ENCODE data around the gene KIF26B.
"Not testable (repeated sequence)": the region's sequence is repeated elsewhere in the genome, so short reads cannot be mapped to it uniquely, and the experiment has no call there.

KIF26B gene

DNA sequence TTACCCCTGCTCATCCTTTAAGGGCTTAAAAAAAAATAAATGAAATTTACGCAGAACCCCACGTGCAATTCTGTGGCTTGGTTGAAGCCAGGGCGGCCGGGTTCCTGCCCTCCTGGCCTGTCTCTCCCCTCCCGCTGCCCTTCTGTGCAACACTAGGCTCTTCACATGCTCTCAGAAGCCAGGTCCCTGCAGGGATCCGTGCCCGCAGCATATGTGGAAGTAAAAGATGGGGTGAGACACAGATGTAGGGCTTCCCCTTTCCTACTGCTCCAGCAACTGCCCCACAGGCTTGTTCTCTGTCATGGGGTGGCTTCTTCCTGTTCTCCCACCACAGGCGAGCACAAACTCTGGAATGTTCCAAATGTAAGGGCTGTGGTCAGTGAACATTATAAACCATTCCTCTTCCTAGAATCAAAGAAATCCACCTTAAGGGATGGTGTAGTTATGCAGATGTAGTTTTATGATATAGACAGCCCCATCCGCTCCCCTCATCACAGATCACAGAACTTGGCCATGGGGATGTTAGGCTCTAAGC lies 535.4 kb downstream of the KIF26B start:
- DNase-seq: no peak

DNA sequence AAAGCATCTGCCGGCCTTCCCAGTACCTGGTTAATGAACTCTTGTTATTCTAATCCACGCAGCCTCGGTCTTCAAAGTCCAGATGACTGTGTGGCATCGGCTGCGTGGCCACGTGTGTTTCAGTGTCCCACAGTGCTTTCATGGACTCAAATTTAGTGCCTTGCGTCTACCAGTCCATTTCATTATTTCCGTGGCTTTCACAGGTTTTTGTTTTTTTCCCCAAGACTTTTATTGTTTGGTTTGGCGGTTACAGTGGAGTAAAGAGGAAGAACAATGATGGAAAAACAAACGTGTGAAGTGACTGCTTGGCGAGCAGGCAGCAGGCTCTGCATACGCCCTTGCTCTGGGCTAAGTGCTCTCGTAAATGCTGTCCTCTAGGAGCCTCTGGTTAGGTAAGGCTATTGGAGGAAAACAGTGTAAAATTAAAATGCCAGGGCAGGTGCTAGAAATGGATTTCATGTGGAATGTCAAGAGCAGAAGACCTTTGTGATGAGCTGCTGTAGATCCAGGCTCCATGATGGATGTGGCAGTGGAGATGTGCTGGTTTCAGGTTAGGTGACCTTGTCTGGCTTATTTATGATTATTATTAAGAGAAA lies 536.3 kb downstream of the KIF26B start:
- no peak for DNase-seq

GRCh38 chr1:245691897-245692296 lies 537.1 kb downstream of the KIF26B start:
- no peak for DNase-seq

DNA sequence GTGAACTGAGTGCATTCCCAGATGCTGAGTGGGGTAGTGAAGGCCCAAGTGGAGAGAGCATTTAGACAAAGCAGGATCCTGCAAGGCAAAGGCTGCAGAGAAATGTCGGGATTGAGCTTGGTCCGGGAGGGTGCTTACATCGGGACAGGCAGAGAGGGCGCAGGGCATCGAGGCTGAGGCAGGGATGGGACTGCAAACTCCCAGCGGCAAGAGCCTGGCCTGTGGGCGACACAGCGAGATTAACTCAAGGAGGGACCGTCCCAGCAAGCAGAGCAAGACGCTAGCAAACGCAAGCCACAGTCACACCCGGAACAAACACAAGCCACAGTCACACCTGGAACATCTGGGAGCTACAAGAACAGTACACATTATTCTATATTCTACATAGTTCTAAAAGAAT lies 537.5 kb downstream of the KIF26B start:
- DNase-seq: no peak

DNA sequence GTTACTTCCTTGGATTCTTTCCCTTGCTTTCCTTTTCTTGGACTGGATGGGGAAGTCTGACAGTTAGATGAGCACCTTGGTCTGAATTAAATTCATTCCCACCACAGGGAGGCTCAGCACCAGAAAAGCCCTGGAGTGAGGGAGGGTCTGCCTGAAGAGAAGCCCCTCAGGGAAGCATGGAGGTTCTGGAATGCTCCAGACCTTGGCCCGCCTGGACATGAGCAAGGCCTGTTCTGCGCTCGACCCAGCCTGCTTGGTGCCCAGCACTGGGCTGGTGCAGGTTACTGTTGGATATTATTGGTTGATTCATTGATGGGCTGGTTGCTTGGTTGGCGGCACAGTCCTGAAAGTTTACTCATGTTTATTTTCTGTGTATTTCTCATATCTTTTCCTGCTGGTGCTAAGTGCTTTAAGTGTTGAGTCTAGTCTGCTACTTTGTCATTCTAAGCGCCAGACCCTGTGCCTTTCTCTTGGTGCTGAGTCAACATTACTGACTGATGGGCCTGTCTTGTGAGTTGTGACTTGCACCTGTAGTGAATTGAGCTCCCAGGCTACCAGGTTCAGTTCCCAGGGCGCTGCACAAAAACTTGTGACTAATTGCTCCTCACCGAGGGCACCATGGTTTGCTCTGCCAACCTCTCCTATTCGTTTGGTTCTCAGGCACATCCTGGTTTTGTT lies 538.5 kb downstream of the KIF26B start:
- no peak for DNase-seq

DNA sequence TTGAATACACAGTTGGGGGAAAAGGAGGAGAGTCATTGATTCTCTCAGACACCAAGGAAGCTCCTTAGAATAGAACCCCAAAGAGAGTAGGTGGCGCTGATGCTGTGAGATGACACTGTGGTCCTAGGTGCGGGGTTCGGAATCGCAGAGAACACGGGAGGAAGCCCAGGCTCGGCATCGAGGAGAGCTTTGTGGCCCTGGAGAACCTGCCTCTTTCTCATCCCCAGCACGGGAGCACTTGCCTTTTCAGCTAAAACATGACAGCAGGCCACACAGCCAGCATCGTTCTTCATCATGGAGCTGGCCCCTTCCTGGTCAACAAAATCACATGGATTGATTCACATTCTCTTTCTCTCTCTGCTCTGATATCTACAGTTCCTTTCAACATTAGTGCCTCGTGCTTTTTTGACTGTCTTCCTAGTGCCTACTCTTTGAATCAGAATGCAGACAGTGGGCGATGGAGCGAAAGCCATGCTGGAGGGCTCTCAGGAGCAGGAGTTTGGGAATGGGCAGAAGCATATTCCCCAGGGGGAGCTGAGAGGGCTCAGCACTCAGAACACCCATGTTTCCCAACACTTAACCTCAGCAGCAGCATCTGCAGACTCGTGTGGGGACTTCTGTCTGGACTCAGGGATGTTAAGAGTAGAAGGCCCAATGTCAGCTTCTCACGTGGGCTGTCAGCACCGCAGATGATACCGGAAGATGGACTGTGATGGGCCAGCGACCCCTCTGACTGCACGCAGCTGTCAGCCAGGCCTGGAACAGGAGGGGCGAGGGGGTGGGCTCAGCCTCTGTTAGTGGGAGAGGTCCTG lies 539.4 kb downstream of the KIF26B start:
- DNase-seq: no peak

GRCh38 chr1:245694753-245695195 lies 540.0 kb downstream of the KIF26B start:
- DNase-seq: no peak

- no peak for DNase-seq
Measured at GRCh38 chr1:245695211-245695610, 540.4 kb downstream of the KIF26B start.

DNA sequence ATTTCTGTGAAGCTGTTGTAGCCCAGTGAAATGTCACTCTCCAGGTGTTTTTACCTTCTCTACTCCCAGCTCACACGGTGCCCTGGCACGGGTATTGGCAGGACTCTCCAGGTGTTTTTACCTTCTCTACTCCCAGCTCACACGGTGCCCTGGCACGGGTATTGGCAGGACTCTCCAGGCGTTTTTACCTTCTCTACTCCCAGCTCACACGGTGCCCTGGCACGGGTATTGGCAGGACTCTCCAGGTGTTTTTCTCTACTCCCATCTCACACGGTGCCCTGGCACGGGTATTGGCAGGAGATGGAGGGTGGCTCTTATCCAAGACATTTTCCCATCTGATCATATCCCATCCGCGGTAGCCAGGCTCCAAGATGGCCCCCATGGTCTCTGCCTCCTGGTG lies 540.9 kb downstream of the KIF26B start:
- not testable (repeated sequence) for DNase-seq

DNA sequence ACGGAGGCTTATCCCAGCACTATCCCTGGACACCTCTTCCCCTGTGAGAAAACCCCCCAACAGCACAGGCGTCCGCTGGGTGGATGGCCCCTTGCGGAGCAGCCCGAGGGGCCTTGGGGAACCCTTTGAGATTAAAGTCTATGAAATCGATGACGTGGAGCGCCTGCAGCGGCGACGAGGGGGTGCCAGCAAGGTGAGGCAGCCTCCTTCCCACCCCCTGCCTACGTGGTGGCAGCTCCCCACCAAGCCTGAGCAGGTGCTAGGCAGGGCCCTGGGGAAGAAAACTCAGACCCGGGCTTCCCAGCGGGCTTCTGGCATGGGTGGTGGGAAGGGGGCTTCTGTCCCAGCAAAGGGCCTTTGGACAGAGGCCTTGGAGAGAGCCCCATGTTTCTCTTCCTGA lies 543.3 kb downstream of the KIF26B start:
- DNase-seq: no peak

- DNase-seq: no peak
Measured at GRCh38 chr1:245698860-245699259, 544.1 kb downstream of the KIF26B start.

- DNase-seq: no peak
Measured at GRCh38 chr1:245700631-245701030, 545.8 kb downstream of the KIF26B start.

DNA sequence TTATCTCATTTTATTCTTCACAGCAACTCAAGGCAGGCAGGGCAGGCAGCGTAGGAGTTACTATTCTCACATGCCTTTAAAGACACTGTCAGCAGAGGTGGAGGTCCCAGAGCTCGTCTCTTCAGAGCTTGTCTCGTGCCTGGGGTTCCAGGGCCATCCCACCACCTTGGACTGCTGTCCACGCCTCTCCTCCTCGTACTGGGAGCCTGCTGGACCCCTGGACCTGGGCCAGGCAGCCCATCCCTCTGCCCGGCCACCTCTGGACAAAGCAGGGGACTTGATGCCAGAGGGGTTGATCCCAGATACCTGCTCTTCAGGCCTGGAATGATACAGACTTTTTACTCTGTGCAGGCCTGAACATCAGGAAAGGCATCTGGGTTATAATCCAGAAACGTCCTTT lies 546.8 kb downstream of the KIF26B start:
- no peak for DNase-seq

DNA sequence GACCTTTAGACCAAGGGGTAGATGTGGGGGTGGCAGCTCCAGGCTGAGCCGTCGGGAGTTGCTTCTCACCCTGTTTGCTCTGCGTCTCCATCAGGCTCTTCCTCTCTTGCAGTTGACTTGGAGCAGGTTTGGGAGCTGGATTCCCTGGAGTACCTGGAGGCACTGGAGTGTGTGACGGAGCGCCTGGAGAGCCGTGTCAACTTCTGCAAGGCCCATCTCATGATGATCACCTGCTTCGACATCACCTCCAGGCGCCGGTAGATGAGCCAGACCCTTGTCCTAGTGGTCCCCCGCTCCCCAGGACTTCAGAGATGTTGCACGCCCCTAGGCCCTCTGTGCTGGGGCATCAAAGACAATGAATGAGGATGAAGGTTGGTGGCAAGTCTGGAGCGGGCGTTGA lies 547.6 kb downstream of the KIF26B start:
- no peak for DNase-seq

DNA sequence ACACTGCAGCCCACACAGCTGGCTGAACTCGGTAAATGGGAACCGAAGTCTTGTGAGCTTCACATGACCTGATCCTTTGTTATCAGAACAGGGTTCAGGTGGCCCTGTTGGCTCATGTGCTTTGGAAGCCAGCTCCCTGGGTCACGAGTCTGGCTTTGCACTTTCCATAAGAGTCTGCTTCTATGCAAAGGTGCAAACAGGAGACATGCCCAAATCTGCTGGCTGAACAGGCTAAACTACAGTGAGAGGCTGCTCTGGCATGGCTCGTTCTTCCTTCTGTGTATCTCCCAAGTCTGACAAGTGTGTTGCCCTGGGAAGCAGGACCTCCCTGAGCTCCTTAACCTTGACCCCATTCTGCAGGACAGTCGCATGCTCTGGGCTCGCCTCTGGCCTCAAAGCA lies 549.6 kb downstream of the KIF26B start:
- DNase-seq: no peak

DNA sequence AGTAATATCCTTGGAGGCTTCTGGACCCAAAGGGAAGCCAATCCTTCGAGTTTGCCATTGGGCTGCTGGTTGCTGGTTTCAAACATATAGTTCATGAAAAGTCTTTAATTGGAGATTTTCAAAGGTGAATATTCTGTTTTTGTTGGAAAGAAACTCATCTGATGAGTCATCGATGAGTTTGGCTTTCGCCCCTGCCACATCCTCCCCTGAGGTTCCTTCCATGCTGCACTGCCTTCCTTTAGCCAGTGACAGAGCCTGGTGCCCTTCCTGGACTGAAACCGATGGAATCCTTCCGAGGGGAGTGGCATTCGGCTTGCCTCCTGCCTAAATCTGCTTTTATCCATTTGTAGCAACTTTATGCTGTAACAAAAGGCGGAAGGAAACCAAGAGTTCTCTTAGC lies 550.0 kb downstream of the KIF26B start:
- DNase-seq: no peak

DNA sequence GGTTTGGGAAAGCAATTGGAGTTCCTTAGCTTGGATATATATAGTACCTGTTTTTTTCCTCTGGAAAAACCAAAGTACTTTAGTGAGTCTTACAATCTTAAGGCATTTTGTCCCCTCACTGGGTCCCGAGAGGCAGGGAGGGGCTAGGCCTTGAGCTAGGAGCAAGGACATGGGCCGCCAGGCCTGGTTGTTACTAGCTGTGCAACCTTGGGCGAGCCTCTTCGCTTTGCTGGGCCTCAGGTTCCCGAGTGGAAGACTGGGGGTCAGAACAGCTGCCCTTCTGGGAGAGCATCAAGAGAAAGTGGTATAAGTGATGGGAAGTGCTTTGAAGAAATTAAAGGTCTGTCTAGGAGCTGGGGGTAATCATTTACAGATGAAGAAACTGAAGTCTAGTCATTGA lies 553.2 kb downstream of the KIF26B start:
- DNase-seq: no peak

DNA sequence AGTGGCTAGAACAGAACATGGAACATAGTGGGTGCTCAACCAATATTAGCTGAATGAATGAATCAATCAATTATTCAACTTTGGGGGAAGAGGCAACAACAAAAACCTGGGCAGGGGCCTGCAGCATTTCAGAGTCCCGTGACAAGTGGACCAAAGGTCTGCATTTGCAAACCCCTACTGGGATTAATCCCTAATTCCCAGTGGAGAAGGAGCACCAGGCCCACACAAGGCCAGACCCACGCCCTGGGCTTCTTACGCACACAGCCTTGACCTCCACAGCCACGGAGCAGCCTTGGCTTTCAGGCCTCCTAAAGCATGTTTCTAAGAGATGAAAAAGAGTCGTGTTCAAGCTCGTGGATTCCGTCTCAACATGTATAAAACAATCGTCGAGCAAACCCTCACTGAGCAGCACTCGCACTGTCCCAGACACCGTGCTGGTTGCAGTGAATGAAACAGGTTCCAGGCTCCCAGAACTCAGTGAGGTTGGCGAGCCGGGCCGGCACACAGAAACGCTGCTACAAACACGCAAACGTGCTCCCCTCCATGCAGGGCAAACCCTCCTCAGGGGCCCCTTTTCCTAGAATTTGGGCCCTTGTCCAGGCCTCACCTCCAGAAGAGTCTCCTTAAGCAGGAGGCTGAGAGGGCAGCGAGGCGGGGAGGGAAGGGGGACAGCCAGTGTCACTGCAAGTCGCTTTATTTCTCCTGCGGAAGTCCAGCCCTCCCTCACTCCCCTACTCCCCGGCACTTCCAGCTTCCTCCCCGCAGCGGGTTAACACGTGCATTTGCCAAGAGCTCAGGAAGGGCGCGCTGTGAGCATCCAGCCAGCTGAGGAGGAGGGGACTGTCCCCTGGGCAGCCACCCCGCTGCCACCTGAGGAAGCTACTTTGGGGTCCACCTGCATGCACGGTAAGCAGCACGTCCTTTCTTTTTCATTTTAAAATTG lies 556.4 kb downstream of the KIF26B start:
- DNase-seq: no peak

- not testable (repeated sequence) for DNase-seq
Measured at GRCh38 chr1:245714027-245714426, 559.2 kb downstream of the KIF26B start.

DNA sequence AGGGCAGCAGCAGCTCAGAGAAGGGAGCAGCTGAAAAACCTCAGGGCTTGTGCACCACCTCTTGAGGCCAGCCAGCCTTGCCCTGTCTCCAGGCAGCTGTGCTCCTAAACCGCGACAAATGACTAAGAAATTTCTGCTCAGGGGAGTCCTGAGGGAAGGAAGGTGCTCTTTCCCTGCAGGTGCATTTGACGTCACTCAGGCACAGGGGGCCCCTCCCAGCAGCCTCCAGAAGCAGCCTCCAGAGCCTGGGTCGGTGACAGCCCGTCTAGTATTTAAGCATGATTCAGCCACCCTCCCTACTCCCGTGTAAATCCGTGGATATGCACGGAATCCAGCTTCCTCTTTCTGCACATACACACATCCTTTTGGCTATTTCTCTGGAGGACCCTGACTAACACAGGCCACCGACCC lies 560.5 kb downstream of the KIF26B start:
- no peak for DNase-seq

- no peak for DNase-seq
Measured at GRCh38 chr1:245715970-245716369, 561.2 kb downstream of the KIF26B start.

GRCh38 chr1:245716561-245716960 lies 561.8 kb downstream of the KIF26B start:
- DNase-seq: no peak

- no peak for DNase-seq
Measured at GRCh38 chr1:245717611-245718010, 562.8 kb downstream of the KIF26B start.
